Erythroblast (primary cell): ENCODE results near the gene PDIA2.

Source experiments
- GATA1 ChIP-seq: IDR thresholded peaks from 2 replicates; pipeline ENCODE4 v1.6.1; 2011; ENCODE audit warnings: low read depth, mild to moderate bottlenecking, control low read depth, low read length, moderate library complexity
- POLR2A ChIP-seq: IDR thresholded peaks from 2 replicates; pipeline ENCODE4 v1.6.1; 2011; ENCODE audit warnings: mild to moderate bottlenecking, low read length

GRCh38 chr16:321532-321931, 38.6 kb downstream of the PDIA2 start:
- TF ChIP-seq POLR2A (no peak), GATA1 (no peak)
